Testis (tissue), 2 donors: ENCODE measurements around the gene IFITM1.

Experiments
- CTCF ChIP-seq, 3 experiments: fragments of 450-650 bp in 2 of 3; fragments of 200-600 bp in 1 of 3; sonication (generic) in 1 of 3; IDR thresholded peaks; one replicate each; pipeline ENCODE4 v1.5.1; 2016 to 2019; ENCODE audit warnings: antibody characterized with exemption in 3 of 3, mild to moderate bottlenecking in 2 of 3, moderate library complexity in 1 of 3
- POLR2A ChIP-seq: fragments of 450-650 bp; IDR thresholded peaks from one replicate; pipeline ENCODE4 v1.6.1; 2017; ENCODE audit warnings: antibody characterized with exemption, mild to moderate bottlenecking, moderate library complexity

- TF ChIP-seq CTCF (IDR thresholded peaks at IDR 0.05) (no peak), POLR2A (no peak)
Measured at GRCh38 chr11:326592-326841, 12.7 kb downstream of the IFITM1 start.
